Measurements from ENCODE around the gene STX18. TPM values are rescaled to one million over a fixed set of nuclear protein-coding genes. Genes with fewer than 3 reads are reported as not detected.

Gene STX18
- polyA plus RNA-seq, 1 experiment = 27.0 TPM

DNA sequence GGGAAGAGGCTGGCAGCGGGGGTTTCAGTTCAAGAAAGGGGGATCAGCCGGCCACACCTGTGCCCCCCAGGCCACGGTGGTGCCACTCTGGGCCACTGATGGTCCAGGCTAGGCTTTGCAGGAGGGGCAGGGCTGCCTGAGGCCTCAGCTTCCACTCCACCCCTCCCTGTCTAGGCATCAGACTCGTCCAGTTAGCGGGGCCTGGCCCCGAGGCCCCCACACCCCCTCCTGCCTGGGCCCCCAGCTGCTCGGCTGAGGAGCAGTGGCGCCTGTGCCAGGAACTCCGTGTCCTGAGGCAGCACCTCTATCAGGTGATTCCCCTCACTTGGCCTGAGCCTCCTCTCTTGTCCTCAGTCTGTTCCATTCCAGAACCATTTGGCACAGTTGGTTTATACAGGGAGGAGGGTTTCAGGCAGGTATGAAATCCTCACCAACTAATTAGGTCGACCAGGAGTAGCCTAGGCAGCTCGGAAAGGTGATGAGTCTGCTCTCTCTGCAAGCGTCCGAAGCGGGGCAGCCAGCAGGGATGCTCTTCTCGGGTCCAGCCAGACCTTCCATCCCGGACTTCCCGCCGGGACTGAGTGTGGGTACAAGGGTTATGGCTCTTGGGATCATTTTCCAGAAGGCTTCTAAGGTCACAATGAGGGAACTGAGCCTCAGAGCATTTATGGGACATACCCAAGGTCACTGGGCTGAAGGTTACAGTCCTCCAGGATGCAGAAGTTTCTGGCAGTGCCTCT lies 152.8 kb downstream of the STX18 start:
- CTCF ChIA-PET = no interaction called here

DNA sequence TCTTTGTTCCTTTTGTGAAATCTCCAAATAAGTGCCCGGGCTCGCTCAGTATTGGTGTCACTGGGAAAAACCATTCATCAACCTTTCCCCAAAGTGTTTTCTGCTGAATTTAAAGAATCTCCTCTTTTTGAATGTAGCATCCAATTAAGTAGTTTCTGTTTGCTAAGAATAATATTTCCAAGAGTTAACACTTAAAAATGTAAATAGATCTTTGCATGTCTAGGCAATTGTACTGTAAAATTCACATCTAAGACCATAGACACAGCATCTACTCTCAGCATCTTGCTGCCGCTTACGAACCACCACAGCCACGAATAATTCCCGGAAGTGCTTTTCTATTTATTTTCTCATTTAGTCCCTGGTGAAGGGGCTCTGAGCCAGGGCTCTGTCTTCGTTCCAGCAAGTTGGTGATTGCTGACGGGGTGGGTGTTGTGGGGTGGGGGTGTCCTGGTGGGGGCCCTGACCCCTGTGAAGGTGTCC lies 153.5 kb downstream of the STX18 start:
- H3K9me3 ChIP-seq (ENCODE audit: control insufficient read depth, insufficient read depth, low read length) = peaks cover 5% of the 10 kb centered on the region; the same call in 1 of the 2 replicates
- 0 out of 2 replicates have a peak overlapping the region, but pooled peaks have one; percentile 50 for H3K4me3 ChIP-seq (ENCODE audit: low read depth, low read length)

More for the DNA sequence above, 152.8 kb downstream of the STX18 start:
- Histone ChIP-seq H3K27ac (ENCODE audit: low read depth, low read length) (no peak overlapping the region), H3K9me3 (ENCODE audit: control insufficient read depth, insufficient read depth, low read length) (peaks cover 5% of the 10 kb centered on the region; the same call in 1 of the 2 replicates), H3K4me3 (ENCODE audit: low read depth, low read length) (no peak overlapping the region), H3K27me3 (ENCODE audit: control insufficient read depth, insufficient read depth, low read length) (peaks cover 69% of the 10 kb centered on the region)
- POLR2A ChIA-PET = no interaction called here
- DNase-seq (ENCODE audit: low read depth, low spot score) = no peak
- TF ChIP-seq, protein P1, sequence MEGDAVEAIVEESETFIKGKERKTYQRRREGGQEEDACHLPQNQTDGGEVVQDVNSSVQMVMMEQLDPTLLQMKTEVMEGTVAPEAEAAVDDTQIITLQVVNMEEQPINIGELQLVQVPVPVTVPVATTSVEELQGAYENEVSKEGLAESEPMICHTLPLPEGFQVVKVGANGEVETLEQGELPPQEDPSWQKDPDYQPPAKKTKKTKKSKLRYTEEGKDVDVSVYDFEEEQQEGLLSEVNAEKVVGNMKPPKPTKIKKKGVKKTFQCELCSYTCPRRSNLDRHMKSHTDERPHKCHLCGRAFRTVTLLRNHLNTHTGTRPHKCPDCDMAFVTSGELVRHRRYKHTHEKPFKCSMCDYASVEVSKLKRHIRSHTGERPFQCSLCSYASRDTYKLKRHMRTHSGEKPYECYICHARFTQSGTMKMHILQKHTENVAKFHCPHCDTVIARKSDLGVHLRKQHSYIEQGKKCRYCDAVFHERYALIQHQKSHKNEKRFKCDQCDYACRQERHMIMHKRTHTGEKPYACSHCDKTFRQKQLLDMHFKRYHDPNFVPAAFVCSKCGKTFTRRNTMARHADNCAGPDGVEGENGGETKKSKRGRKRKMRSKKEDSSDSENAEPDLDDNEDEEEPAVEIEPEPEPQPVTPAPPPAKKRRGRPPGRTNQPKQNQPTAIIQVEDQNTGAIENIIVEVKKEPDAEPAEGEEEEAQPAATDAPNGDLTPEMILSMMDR (IDR thresholded peaks at IDR 0.05; ENCODE audit: low read depth, low read length) = no peak

DNA sequence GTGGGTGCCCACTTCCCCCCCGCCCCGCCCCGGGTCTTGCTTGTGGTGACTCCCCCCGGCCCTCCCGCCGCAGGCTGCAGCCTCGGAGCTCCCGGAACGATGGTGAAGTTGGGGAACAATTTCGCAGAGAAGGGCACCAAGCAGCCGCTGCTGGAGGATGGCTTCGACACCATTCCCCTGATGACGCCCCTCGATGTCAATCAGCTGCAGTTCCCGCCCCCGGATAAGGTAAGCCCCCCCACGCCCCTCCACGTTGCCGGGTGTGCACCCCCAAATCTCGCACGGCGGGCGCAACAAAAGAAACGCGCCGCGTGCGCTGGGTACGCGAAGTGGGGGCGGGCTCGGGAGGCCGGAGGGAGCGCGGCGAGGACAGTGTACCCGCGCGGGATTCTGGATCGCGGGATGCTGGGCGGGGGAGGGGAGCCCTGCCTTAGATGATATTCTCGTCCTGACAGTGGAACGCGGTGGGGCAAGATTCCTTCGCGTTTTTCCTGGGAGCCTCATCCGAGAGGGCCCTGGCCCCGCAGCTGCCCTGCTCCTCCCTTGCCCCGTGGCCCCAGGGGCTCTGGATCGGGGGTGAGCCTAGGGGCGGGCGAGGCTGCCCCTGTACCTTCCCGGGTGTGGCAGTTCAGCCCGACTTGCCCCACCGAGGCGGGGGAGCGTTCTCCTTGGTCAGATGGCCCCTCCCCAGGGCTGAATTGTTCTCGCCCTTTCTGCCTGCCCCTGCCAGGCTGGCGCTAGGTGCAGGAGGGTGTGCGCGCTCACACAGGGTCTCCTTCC lies 154.1 kb downstream of the STX18 start:
- POLR2A ChIA-PET = no interaction called here
- no peak for DNase-seq (ENCODE audit: low read depth, low spot score)

More for the DNA sequence above, 153.5 kb downstream of the STX18 start:
- DNase-seq (ENCODE audit: low read depth, low spot score) = no peak
- ChIA-PET POLR2A (no interaction called here), CTCF (no interaction called here)
- Histone ChIP-seq H3K27me3 (ENCODE audit: control insufficient read depth, insufficient read depth, low read length) (peaks cover 68% of the 10 kb centered on the region), H3K27ac (ENCODE audit: low read depth, low read length) (no peak overlapping the region)
- TF ChIP-seq, protein P1 (IDR thresholded peaks at IDR 0.05; ENCODE audit: low read depth, low read length) = no peak

DNA sequence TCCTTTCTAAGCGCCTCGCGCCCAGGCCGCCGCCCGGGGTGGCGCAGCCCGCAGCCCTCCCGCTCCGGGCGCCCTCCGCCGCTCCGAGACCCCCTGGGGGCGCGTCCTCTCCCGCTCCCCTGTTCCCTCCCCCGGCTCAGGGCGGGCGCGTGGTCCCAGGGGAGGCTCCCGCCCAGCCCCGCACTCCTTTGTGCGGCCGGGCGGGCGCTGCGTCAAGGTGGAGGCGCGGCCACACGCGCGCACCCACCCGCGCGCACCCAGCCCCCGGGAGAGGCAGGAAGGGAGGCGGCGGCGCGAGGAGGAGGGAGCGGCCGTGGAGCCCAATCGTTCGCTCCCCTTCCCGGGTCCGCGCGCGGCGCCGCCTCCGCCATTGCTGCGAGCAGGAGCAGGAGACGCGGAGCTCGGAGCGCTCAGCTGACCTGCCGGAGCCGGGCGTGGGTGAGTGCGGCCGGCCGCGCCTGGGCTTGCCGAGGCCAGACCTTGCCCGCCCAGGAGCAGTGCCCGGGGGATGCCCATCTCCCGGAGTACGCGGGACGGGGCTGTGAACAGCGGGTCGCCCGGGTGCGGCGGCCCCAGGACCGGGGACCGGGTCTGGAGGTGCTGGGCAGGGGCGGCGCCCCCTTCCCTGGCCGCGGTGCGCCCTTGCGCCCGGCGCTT lies 155.0 kb downstream of the STX18 start, which contains the start of gene NSG1:
Gene NSG1 (plus strand): TSS at position 367 of the 657 bp plus-strand sequence. CDS start 528 bp downstream, outside the sequence.
- DNase-seq (ENCODE audit: low read depth, low spot score) = no peak
- ChIA-PET POLR2A (no interaction called here), CTCF (no interaction called here)
- H3K9me3 ChIP-seq (ENCODE audit: control insufficient read depth, insufficient read depth, low read length) = peaks cover 5% of the 10 kb centered on the region; the same call in 1 of the 2 replicates
- TF ChIP-seq, protein P1 (IDR thresholded peaks at IDR 0.05; ENCODE audit: low read depth, low read length) = no peak
- H3K27me3 ChIP-seq (ENCODE audit: control insufficient read depth, insufficient read depth, low read length) = peaks cover 72% of the 10 kb centered on the region
- no peak within 1 kb of the TSS for H3K27ac ChIP-seq (ENCODE audit: low read depth, low read length)
- peak within 1 kb of the TSS; percentile 50 for H3K4me3 ChIP-seq (ENCODE audit: low read depth, low read length)

More for the DNA sequence above, 154.1 kb downstream of the STX18 start:
- CTCF ChIA-PET = no interaction called here
- peaks cover 5% of the 10 kb centered on the region; the same call in 1 of the 2 replicates for H3K9me3 ChIP-seq (ENCODE audit: control insufficient read depth, insufficient read depth, low read length)
- peak overlapping the region; percentile 50 for H3K4me3 ChIP-seq (ENCODE audit: low read depth, low read length)
- H3K27me3 ChIP-seq (ENCODE audit: control insufficient read depth, insufficient read depth, low read length) = peaks cover 73% of the 10 kb centered on the region
- no peak overlapping the region for H3K27ac ChIP-seq (ENCODE audit: low read depth, low read length)
- TF ChIP-seq, protein P1 (IDR thresholded peaks at IDR 0.05; ENCODE audit: low read depth, low read length) = no peak

Data from AG04450 (cell line).